Breast epithelium (tissue), 4 donors: ENCODE results near the gene ACE2. TPM values are rescaled to one million over a fixed set of nuclear protein-coding genes. Genes with fewer than 3 reads are reported as not detected.

Experiments
- DNase-seq, 2 donors: peaks; one replicate each; pipeline ENCODE4 v3.0.0-alpha.2; 2019; ENCODE audit warnings: low spot score in 2 of 2
- H3K27ac ChIP-seq, 2 donors: fragments of 200-600 bp; sonication (generic) in 1 of 2; one replicate each; pipeline ENCODE4 v1.5.1; 2016 to 2019; ENCODE audit warnings: mild to moderate bottlenecking in 1 of 2
- H3K27me3 ChIP-seq, 2 donors: fragments of 200-600 bp; sonication (generic) in 1 of 2; one replicate each; pipeline versions ENCODE4 v1.5.1 to v1.6.0; 2017 to 2019; ENCODE audit warnings: control low read depth in 1 of 2, mild to moderate bottlenecking in 1 of 2
- H3K36me3 ChIP-seq: fragments of 200-600 bp; one replicate; pipeline ENCODE4 v1.5.1; 2019
- H3K4me1 ChIP-seq, 2 donors: fragments of 200-600 bp; sonication (generic); one replicate each; pipeline ENCODE4 v1.5.1; 2016 to 2019; ENCODE audit warnings: control low read depth in 1 of 2
- H3K4me3 ChIP-seq, 3 donors: fragments of 200-600 bp; sonication (generic); 1 replicate in 2 of 3; 2 replicates in 1 of 3; pipeline ENCODE4 v1.5.1; 2016 to 2019; ENCODE audit warnings: mild to moderate bottlenecking in 3 of 3, moderate library complexity in 2 of 3
- H3K9me3 ChIP-seq, 2 donors: fragments of 200-600 bp; sonication (generic) in 1 of 2; one replicate each; pipeline ENCODE4 v1.5.1; 2016 to 2019; ENCODE audit warnings: control low read depth in 1 of 2
- POLR2A ChIP-seq: fragments of 450-650 bp; IDR thresholded peaks from one replicate; pipeline ENCODE4 v1.6.1; 2016; ENCODE audit warnings: antibody characterized with exemption, mild to moderate bottlenecking, moderate library complexity
- POLR2AphosphoS5 ChIP-seq, 3 donors: sonication (generic); formaldehyde crosslinking; IDR thresholded peaks; one replicate each; pipeline ENCODE4 v1.6.1; 2017; ENCODE audit warnings: antibody characterized with exemption in 3 of 3
- intact Hi-C: fragments of 100-400 bp; cut with DNase I; formaldehyde crosslinking; loops from one replicate; pipeline ENCODE4 v1.15.1; 2023; ENCODE audit warnings: low total_unique reads
- total RNA-seq, 3 donors: library from RNA; depleted of rRNA; stranded (reverse); fragments of >200 nt; gene quantifications; one replicate each; pipeline ENCODE4 v1.1.0, GENCODE V29; 2016
- TF ChIP-seq, protein P1 (sequence below), 3 donors: fragments of 450-650 bp; IDR thresholded peaks; one replicate each; pipeline ENCODE4 v1.5.1; 2016 to 2017; ENCODE audit warnings: antibody characterized with exemption in 3 of 3, mild to moderate bottlenecking in 3 of 3, moderate library complexity in 3 of 3

ACE2 gene
- total RNA-seq, 3 donors from 2014 or later = 2.2 to 7.2 (median 5.6) TPM

DNA sequence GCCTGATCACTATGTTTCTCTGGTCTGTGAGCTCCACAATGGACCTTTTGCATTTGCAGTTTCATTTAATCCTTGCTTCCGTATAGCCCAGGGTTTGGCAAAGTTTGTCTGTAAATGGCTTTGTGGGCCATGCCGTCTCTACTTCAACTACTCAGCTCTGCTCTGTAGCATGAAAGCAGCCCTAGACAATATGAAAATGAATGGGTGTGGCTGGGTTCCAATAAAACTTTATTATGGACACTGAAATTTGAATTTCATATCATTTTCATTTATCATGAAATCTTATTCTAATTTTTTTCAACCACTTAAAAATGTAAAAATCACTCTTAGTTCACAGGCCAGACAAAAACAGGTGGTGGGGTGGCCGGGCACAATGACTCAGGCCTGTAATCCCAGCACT is 41.5 kb downstream of the ACE2 start:
- TF ChIP-seq, protein P1, sequence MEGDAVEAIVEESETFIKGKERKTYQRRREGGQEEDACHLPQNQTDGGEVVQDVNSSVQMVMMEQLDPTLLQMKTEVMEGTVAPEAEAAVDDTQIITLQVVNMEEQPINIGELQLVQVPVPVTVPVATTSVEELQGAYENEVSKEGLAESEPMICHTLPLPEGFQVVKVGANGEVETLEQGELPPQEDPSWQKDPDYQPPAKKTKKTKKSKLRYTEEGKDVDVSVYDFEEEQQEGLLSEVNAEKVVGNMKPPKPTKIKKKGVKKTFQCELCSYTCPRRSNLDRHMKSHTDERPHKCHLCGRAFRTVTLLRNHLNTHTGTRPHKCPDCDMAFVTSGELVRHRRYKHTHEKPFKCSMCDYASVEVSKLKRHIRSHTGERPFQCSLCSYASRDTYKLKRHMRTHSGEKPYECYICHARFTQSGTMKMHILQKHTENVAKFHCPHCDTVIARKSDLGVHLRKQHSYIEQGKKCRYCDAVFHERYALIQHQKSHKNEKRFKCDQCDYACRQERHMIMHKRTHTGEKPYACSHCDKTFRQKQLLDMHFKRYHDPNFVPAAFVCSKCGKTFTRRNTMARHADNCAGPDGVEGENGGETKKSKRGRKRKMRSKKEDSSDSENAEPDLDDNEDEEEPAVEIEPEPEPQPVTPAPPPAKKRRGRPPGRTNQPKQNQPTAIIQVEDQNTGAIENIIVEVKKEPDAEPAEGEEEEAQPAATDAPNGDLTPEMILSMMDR (IDR thresholded peaks at IDR 0.05) = no peak
- no peak for TF ChIP-seq POLR2AphosphoS5 (IDR thresholded peaks at IDR 0.05)
- no peak for TF ChIP-seq POLR2A
- Histone ChIP-seq H3K36me3 (no peaks in the 10 kb centered on the region), H3K27me3 (peaks cover 0 to 29% of the 10 kb centered on the region in 2 donors), H3K9me3 (no peaks in the 10 kb centered on the region), H3K27ac (no peak overlapping the region), H3K4me3 (no peak overlapping the region), H3K4me1 (no peaks in the 10 kb centered on the region)
- intact Hi-C loops = no loop called here
- no peak for DNase-seq

DNA sequence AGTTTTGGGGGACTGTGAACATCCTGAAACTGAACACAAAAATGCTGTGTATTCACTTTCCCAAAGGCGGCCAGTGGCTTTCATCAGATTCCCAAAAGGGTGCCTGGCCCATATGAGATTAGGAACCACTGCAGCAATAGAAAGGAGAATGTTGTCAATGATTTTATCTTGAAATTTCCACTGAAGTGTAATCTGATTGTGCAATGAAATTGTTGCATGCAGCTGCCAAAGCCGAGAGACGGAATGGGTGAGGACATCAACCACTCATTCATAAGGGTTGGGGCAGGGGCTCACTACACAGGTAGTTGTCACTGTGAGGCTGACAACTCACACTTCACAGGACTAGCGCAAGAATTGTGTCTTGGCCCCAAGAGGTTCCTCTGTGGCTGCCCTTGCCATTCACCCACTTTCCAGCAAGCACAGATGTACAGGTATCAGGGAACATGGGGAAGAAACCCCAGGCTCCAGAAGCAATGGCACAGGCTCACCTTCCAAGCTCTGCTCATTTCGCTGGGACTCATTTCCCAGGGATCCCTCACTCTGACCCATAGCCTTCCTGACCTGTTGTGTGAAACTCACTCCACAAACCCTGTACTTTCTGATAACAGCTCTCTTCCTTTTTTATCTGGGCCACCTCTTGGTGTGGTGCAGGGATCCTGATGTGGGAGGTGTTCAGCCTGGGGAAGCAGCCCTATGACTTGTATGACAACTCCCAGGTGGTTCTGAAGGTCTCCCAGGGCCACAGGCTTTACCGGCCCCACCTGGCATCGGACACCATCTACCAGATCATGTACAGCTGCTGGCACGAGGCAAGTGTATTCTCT is 51.4 kb downstream of the ACE2 start:
- H3K27me3 ChIP-seq = peaks cover 0 to 39% of the 10 kb centered on the region in 2 donors
- H3K4me3 ChIP-seq = no peak overlapping the region
- no peaks in the 10 kb centered on the region for H3K4me1 ChIP-seq
- intact Hi-C loops = no loop called here
- peaks cover 0 to 8% of the 10 kb centered on the region in 2 donors for H3K9me3 ChIP-seq
- TF ChIP-seq, protein P1 (IDR thresholded peaks at IDR 0.05) = no peak
- no peak for TF ChIP-seq POLR2A
- H3K27ac ChIP-seq = no peak overlapping the region
- DNase-seq = no peak
- H3K36me3 ChIP-seq = no peaks in the 10 kb centered on the region

DNA sequence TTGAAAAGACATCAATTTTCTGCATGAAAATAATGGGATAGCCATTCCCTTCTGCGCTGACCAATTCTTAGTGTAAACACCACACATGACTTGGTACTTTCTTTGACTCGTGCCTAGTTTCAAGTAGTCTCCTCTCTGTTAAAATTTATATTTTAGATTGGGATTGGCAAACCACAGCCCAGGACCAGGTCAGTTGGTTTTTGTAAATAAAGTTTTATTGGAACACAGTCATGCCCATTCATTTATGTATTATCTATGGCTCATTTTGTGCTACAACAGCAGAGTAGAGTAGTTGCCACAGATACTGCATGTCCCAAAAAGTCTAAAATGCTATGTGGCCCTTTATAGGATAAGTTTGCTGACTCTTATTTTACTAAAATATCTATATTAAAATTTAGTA is 53.4 kb downstream of the ACE2 start:
- intact Hi-C loops = no loop called here
- no peak for DNase-seq
- Histone ChIP-seq H3K27ac (no peak overlapping the region), H3K4me1 (no peaks in the 10 kb centered on the region), H3K27me3 (peaks cover 0 to 32% of the 10 kb centered on the region in 2 donors), H3K36me3 (no peaks in the 10 kb centered on the region), H3K4me3 (no peak overlapping the region), H3K9me3 (peaks cover 0 to 8% of the 10 kb centered on the region in 2 donors)
- no peak for TF ChIP-seq POLR2A
- TF ChIP-seq, protein P1 (IDR thresholded peaks at IDR 0.05) = no peak
- no peak for TF ChIP-seq POLR2AphosphoS5 (IDR thresholded peaks at IDR 0.05)

DNA sequence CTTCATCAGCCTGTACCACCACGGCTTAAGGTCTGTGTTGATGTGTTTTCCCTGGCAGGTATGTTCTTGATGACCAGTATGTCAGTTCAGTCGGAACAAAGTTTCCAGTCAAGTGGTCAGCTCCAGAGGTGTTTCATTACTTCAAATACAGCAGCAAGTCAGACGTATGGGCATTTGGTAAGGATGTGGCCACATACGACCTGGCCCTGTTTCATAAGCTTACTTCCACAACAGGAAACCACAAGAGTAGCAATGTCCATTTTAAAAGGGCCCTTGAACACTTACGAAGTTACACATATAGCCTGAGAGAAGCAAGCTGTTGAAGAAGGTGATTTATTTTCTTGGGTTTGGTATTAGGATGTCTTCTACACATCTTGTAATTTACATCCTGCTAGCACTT is 54.0 kb downstream of the ACE2 start:
- Histone ChIP-seq H3K9me3 (peaks cover 0 to 8% of the 10 kb centered on the region in 2 donors), H3K27me3 (peaks cover 0 to 32% of the 10 kb centered on the region in 2 donors), H3K27ac (no peak overlapping the region), H3K4me3 (no peak overlapping the region), H3K4me1 (no peaks in the 10 kb centered on the region), H3K36me3 (no peaks in the 10 kb centered on the region)
- TF ChIP-seq, protein P1 (IDR thresholded peaks at IDR 0.05) = no peak
- TF ChIP-seq POLR2AphosphoS5 (IDR thresholded peaks at IDR 0.05) (no peak), POLR2A (no peak)
- intact Hi-C loops = no loop called here
- no peak for DNase-seq

DNA sequence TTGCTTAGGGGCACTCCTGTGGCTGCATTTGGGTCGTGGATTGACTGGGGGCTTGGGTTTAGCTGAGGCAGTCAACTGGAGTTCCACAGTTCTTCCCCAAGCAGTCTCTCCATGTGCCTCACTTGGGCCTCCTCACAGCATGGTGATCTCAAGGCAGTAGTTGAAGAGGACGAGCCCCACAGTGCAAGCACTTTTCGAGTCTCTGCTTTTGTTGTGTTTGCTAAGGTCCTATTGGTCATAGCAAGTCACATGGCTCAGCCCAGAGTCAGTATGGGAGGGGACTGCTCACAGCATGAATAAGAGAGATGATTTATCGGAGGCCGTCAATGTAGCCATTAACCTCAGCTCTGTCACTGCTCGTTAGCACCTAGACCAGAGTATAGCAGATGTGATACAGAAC is 70.4 kb downstream of the ACE2 start:
- TF ChIP-seq, protein P1 (IDR thresholded peaks at IDR 0.05) = no peak
- TF ChIP-seq POLR2A (no peak), POLR2AphosphoS5 (IDR thresholded peaks at IDR 0.05) (no peak)
- Histone ChIP-seq H3K27me3 (peaks cover 0 to 18% of the 10 kb centered on the region in 2 donors), H3K4me3 (no peak overlapping the region), H3K9me3 (no peaks in the 10 kb centered on the region), H3K4me1 (no peaks in the 10 kb centered on the region), H3K36me3 (no peaks in the 10 kb centered on the region), H3K27ac (no peak overlapping the region)
- DNase-seq = no peak
- intact Hi-C loops = no loop called here
